M059J (cell line): ENCODE results near the gene B3GALNT1. TPM values are rescaled to one million over a fixed set of nuclear protein-coding genes. Genes with fewer than 3 reads are reported as not detected.

Experiments used
- total RNA-seq: library from RNA; depleted of rRNA; stranded (reverse); fragments of >200 nt; shearing (Covaris generic); gene quantifications from 2 replicates; pipeline ENCODE4 v1.2.3, GENCODE V29; 2014; rRNA removed

B3GALNT1 gene
- total RNA-seq, 1 experiment from 2014 or later = 52.8 TPM

Other genes with a start within 250 kb of the B3GALNT1 start
- 43.6 and 64.4 TPM in 2 replicates for gene NMD3, start 116.0 kb upstream of the B3GALNT1 start, total RNA-seq